GM12874 (cell line): Measurements from ENCODE around the gene TBC1D32.

Experiments used
- CTCF ChIP-seq: IDR thresholded peaks from 2 replicates; pipeline ENCODE4 v1.5.1; 2011; ENCODE audit warnings: low read depth, mild to moderate bottlenecking, control low read depth, low read length, moderate library complexity; ENCODE audit not compliant: insufficient read depth

Gene TBC1D32

GRCh38 chr6:121334299-121335086 lies at the start of gene TBC1D32:
TBC1D32 (minus strand) TSS chr6:121334480; CDS start chr6:121334430, 50 bp downstream.
- TF ChIP-seq CTCF, result no peak

- TF ChIP-seq CTCF, result no peak
Measured at GRCh38 chr6:121383478-121383877, 49.2 kb upstream of the TBC1D32 start.

DNA sequence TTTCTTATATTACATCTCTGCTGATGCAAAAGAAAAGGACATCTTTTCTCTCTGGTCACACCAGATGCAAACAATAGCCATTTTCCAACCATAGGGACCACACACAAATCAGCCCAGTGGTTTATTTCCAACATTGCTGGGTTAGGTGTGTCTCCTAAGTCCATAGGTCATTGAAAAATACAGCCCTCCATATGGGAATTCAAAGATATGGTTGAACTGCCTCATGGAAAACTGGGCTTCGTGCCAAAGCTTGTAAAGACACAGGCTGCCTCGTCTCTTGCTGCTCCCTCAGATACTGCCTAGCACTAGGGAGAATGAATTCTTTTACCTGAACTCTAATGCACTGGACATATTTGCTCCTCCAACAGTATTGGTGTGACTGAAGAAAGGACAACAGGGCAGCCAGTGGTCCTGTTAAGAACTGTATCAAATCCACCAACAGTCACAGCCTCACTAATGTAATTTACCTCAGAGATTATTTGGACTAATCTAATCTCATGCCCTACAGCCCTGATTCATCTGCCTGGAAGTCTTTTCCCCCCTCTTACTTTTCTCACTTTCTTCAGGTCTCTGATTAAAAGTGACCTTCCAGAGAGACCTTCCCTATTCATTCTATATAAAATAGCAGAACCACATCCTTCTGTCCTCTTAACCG lies 48.3 kb upstream of the TBC1D32 start:
- no peak for TF ChIP-seq CTCF

DNA sequence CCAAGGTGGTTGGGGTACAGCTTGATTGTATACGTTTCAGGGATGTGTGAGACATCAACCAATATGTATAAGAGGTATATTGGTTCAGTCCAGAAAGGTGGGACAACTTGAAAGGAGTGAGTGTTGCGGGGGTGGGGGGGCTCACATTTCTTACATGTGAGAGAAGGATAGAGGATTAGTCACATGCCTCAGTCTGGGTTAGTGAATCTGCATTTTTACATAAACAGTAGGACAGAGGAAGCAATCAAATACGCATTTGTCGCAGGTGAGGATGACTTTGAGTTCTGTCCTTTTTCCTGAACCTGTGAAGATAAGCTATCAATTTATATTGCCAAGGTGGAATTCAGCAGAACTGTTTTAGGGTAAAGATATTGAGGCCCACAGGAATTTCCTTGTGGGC lies 42.1 kb upstream of the TBC1D32 start:
- TF ChIP-seq CTCF, result no peak

DNA sequence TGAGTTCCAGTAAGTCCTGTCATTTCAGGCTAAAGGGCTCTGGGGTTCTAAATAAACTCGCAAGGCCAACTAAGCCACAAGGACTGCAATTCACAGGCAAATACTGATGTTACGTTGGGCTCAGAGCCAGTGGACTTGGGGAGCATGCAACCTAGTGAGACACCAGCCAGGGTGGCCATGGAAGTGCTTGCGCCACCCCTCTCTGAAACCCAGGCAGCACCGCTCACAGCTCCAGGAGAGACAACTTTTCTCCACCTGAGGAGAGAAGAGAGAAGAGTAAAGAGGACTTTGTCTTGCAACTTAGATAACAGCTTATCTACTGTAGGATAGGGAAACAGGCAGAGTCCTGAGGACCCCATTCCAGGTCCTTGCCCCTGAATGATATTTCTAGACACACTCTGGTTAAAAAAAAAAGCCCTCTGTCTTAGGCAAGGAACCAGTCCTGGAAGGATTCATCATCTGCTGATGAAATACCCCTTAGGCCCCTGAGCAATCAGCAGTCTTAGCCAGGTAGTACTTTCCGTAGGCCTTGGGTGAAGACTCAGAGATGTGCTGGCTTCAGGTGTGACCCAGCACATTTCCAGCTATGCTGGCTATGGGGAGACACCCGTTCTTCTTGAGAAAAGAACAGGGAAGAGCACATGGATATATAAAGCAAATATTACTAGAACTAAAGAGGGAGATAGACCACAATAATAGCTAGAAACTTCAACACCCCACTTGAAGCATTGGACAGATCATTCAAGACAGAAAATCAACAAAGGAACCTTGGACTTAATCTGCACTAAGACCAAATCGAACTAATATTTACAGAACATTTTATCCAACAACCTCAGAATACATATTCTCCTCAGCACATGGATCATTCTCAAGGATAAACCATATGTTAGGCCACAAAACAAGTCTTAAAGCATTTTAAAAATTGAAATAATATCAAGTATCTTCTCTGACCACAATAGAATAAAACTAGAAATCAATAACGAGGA lies 31.5 kb upstream of the TBC1D32 start:
- TF ChIP-seq CTCF, result no peak

DNA sequence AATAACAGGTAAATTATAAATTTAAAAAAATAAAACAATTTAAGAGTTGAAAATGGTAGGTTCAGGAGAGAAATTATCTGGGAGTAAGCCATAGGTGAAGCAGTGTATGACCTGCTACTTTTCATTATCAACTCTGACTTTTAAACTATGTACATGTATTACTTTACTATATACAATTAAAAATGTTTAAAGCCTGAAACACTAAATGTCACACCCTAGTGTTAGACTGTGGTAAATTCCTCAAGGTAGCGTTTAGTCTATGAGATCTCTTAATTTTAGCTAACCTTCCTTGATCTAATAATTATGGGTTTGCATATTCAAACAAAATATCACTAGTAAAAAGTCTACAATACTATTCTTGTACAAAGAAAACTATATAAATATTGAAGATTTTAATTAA lies 22.3 kb upstream of the TBC1D32 start:
- TF ChIP-seq CTCF, result no peak

GRCh38 chr6:121354764-121355163 lies 20.5 kb upstream of the TBC1D32 start:
- TF ChIP-seq CTCF, result peak; percentile 11; the same call in 1 of the 2 replicates
